C4-2B (cell line): ENCODE results near the gene PRKCA.

Source experiments
- H3K27ac ChIP-seq: fragments of 450-650 bp; 2 replicates; pipeline ENCODE4 v1.5.1; 2017
- ZFX ChIP-seq: fragments of 450-650 bp; IDR thresholded peaks from 2 replicates; pipeline ENCODE4 v1.6.1; 2017
- TF ChIP-seq, protein P1 (sequence below): fragments of 450-650 bp; conservative IDR thresholded peaks from 2 replicates; pipeline ENCODE4 v1.5.1; 2017; ENCODE audit warnings: mild to moderate bottlenecking

PRKCA gene

DNA sequence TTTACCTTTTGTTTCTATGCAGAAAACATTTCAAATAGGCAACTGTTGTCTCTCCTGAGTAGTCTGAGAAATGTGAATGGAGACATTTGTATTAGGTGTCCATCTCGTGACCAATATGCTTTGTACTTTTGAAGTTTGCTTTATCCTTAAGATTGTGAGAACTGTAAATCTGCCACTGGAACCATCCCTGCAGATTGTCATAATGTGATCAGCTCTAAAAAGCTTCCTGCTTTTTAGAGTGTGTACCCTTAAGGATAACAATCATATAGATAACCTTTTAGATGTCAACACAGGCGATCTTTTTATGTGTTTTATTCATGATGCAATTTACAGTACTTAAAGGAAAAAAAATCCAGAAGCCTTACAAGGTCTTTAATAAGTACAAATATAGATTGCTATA is 63.5 kb downstream of the PRKCA start:
- H3K27ac ChIP-seq = no peak overlapping the region
- TF ChIP-seq ZFX = no peak
- TF ChIP-seq, protein P1, sequence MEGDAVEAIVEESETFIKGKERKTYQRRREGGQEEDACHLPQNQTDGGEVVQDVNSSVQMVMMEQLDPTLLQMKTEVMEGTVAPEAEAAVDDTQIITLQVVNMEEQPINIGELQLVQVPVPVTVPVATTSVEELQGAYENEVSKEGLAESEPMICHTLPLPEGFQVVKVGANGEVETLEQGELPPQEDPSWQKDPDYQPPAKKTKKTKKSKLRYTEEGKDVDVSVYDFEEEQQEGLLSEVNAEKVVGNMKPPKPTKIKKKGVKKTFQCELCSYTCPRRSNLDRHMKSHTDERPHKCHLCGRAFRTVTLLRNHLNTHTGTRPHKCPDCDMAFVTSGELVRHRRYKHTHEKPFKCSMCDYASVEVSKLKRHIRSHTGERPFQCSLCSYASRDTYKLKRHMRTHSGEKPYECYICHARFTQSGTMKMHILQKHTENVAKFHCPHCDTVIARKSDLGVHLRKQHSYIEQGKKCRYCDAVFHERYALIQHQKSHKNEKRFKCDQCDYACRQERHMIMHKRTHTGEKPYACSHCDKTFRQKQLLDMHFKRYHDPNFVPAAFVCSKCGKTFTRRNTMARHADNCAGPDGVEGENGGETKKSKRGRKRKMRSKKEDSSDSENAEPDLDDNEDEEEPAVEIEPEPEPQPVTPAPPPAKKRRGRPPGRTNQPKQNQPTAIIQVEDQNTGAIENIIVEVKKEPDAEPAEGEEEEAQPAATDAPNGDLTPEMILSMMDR = no peak

DNA sequence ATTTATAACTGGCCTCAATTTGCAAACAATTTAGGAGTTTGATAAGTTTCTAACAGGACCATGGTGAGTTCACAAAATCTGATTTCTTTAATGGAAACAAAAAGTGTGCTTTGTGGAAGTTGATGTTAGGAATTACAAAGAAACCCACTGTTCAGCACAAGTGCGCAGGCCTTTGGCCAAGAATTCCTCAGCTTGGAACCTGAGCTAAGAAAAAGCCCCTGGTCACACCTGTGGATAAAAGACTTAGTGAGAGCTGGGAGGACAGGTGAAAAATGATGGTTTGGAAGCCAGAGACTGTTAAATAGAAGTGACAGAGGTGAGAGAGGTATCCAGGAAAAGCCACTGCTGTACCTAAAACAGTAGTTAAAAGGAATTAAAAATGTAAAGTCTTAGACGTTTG is 64.7 kb downstream of the PRKCA start:
- TF ChIP-seq, protein P1 = no peak
- TF ChIP-seq ZFX = no peak
- no peak overlapping the region for H3K27ac ChIP-seq

DNA sequence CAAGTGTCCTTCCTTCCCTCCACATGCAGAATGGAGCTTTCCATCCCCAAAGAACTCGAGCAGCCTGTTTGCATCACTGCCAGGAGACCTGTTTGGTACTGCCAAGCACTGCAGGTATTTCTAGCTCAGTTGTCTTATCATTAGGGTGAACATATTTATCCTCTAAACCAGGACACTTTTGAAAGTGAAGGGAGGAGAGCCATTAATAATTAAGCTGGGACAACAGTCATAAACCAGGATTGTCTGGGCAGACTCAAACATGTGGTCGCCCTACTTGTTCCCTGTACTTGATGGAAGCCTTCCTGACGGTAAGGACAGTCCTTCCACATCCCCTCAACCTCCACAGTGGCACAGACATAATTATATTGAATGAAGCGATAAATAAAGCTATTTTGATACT is 67.4 kb downstream of the PRKCA start:
- TF ChIP-seq, protein P1 = no peak
- no peak for TF ChIP-seq ZFX

DNA sequence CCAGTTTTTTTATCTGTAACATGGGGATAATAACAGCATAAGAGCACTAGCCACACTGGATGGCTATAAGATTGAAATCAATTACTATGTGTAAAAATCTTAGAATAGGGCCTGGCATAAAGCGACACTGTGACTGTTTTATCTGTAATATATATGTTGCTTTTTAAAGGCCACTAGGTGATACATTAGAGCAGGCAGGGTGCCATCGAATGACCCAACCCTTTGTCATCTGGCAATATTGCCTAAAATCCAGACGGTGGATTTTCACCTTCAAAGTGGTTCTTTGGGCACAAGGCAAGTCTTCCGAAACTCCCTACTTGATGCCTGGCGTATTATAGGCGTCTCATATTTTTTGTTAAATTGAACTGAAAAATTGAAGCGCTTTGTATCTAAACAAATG is 69.1 kb downstream of the PRKCA start:
- TF ChIP-seq, protein P1 = no peak
- TF ChIP-seq ZFX = no peak

More for the DNA sequence above, 67.4 kb downstream of the PRKCA start:
- H3K27ac ChIP-seq = no peak overlapping the region

DNA sequence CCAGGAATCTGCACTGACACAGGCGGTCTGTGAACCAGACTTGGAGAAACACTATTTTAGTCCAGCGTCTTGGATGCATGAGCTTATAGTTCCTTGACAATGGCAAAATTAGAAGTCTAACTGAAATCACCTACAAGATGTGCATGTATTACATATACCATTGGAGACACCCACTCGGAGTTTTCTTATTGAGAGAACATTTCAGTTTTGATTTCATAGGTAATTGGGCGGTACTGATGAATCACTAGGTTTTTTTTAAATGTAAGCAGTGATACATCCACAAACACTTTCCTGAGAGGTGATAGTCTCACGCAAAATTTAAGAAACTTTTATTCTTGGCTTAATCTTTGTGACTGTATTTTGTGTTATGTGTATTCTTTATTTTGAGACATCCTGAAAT is 69.8 kb downstream of the PRKCA start:
- no peak overlapping the region for H3K27ac ChIP-seq
- no peak for TF ChIP-seq ZFX
- TF ChIP-seq, protein P1 = no peak

More for the DNA sequence above, 69.1 kb downstream of the PRKCA start:
- H3K27ac ChIP-seq = no peak overlapping the region

DNA sequence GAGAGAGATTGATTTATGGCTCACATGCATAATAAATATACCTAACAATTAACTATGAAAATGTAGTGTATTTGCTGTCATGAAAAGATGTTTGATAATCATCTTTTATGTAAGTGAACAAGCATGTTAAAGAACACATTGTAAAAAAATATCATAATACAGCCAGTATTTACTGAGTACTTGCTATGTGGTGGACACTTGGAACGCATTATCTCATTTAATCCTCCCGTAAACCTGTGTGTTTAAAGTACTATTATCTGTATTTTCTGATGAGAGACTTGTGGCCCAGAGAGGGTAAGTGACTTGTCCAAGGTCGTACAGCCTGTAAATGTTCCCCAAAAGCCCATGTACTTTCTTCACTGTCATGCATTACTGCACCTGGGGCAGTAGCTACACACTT is 70.7 kb downstream of the PRKCA start:
- no peak for TF ChIP-seq ZFX
- TF ChIP-seq, protein P1 = no peak
- no peak overlapping the region for H3K27ac ChIP-seq

DNA sequence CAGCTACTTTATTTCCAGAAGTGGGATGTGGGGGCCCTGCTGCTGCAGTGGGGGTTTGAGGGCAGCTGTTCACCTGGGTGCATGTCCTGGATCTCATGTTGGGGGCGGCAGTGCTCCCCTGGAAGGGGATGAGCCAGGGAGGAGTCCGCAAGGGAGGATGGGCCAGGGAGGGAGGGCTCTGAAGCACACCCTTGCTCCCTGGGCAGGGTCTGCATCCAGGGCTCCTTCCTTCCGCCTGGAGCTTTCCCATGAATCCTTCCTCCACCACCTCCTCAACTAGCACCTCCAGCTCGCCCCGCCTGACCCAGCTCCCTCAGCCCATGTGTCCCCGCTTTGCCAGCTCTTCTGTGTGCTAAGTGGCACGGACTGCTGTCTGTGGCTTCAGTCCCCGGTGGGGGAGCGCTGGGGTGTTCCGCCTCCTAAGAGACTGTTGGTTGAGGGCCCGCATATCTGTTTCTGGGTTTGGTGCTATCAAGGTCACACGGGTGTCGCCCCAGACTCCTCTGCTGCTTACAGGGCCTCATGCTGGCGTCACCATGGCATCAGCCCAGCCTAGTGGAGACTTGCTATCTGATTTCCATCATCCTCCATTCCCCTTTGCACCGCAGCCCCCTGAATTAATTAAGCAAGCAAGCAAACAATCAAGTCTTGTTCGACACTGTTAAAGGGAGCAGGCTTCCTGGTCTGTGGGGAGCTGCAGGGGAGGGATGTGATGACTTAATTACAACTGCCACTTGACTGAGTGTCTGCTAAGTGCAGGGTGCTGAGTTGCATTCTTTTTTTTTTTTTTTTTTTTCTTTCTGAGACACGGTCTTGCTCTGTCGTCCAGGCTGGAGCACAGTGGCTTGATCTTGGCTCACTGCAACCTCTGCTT is 71.8 kb downstream of the PRKCA start:
- no peak overlapping the region for H3K27ac ChIP-seq
- TF ChIP-seq, protein P1 = no peak
- no peak for TF ChIP-seq ZFX
